DMS 273 (cell line): ENCODE measurements around the gene GSTM1.

Experiments
- DNase-seq: peaks from one replicate; lab custom pipeline; 2025; ENCODE audit not compliant: unreplicated experiment; lab: John Stamatoyannopoulos, UW

GSTM1 gene

GRCh38 chr1:109726007-109726406 lies 38.4 kb downstream of the GSTM1 start:
- DNase-seq = no peak

GRCh38 chr1:109726728-109727373 lies 39.2 kb downstream of the GSTM1 start:
- no peak for DNase-seq

- no peak for DNase-seq
Observed at GRCh38 chr1:109728870-109729269, 41.3 kb downstream of the GSTM1 start.

- DNase-seq = no peak
Observed at GRCh38 chr1:109730666-109731065, 43.0 kb downstream of the GSTM1 start.

- no peak for DNase-seq
Observed at GRCh38 chr1:109732390-109732881, 44.8 kb downstream of the GSTM1 start.

GRCh38 chr1:109733236-109733870 lies 45.7 kb downstream of the GSTM1 start:
- no peak for DNase-seq

GRCh38 chr1:109739738-109740614 lies 52.4 kb downstream of the GSTM1 start:
- DNase-seq = peak; percentile 86

- DNase-seq = no peak
Observed at GRCh38 chr1:109740615-109741373, 53.2 kb downstream of the GSTM1 start, which contains the start of gene GSTM3. Gene GSTM3 (minus strand): TSS chr1:109741038. CDS start chr1:109740287, 751 bp downstream.
